PC-9 (cell line): ENCODE results near the gene WNK2. TPM values are rescaled to one million over a fixed set of nuclear protein-coding genes. Genes with fewer than 3 reads are reported as not detected.

Source experiments
- BruUV-seq: library from RNA; stranded (reverse); fragments of 400-500 nt; replicated peaks from 2 replicates; lab custom pipeline; 2021; lab: Mats Ljungman, UMichigan
- CTCF ChIA-PET: fragments of 300-600 bp; sonication (Branson Sonifier 250); formaldehyde crosslinking; loops from one replicate; lab custom pipeline; 2022; ENCODE audit warnings: antibody characterized with exemption; lab: Charles Lee
- POLR2A ChIA-PET: fragments of 300-600 bp; sonication (Branson Sonifier 250); formaldehyde crosslinking; loops from one replicate; lab custom pipeline; 2022; ENCODE audit warnings: antibody characterized with exemption; ENCODE audit not compliant: unreplicated experiment; lab: Charles Lee
- DNase-seq, 2 experiments: peaks; one replicate each; pipeline versions ENCODE4 v3.0.0 to v3.0.0-alpha.2; 2015 to 2022; ENCODE audit warnings: mixed read lengths in 1 of 2
- H2AFZ ChIP-seq: fragments of 200-600 bp; sonication (generic); 2 replicates; pipeline ENCODE4 v1.8.1; 2017; ENCODE audit warnings: antibody characterized with exemption
- H3F3A ChIP-seq: fragments of 200-600 bp; sonication (generic); 2 replicates; pipeline ENCODE4 v1.8.1; 2017; ENCODE audit warnings: antibody characterized with exemption, mild to moderate bottlenecking, low read depth; ENCODE audit not compliant: insufficient read depth
- H3K27ac ChIP-seq: fragments of 200-600 bp; sonication (generic); 2 replicates; pipeline ENCODE4 v1.6.1; 2016; ENCODE audit warnings: mixed run types
- H3K27me3 ChIP-seq: fragments of 200-600 bp; sonication (generic); 2 replicates; pipeline ENCODE4 v1.6.1; 2016; ENCODE audit warnings: low read depth, mixed run types; ENCODE audit not compliant: insufficient read depth
- H3K36me3 ChIP-seq: fragments of 200-600 bp; sonication (generic); 2 replicates; pipeline ENCODE4 v1.6.1; 2016; ENCODE audit warnings: low read depth, mixed run types
- H3K4me1 ChIP-seq: fragments of 200-600 bp; sonication (generic); replicated peaks from 2 replicates; pipeline ENCODE4 v1.6.1; 2016; ENCODE audit warnings: mixed run types; ENCODE audit not compliant: insufficient read depth
- H3K4me2 ChIP-seq: fragments of 200-600 bp; sonication (generic); 2 replicates; pipeline ENCODE4 v1.6.1; 2017; ENCODE audit warnings: mixed run types
- H3K4me3 ChIP-seq: fragments of 200-600 bp; sonication (generic); 2 replicates; pipeline ENCODE4 v1.6.1; 2016; ENCODE audit warnings: mixed run types
- H3K79me2 ChIP-seq: fragments of 200-600 bp; sonication (generic); 2 replicates; pipeline ENCODE4 v1.6.1; 2017; ENCODE audit warnings: low read depth, mixed run types
- H3K9me2 ChIP-seq: fragments of 200-600 bp; sonication (generic); 2 replicates; pipeline ENCODE4 v1.8.1; 2017; ENCODE audit warnings: mild to moderate bottlenecking; ENCODE audit not compliant: insufficient read depth
- H3K9me3 ChIP-seq: fragments of 200-600 bp; sonication (generic); 2 replicates; pipeline ENCODE4 v1.8.1; 2016; ENCODE audit warnings: low read depth; ENCODE audit not compliant: insufficient read depth
- H4K20me1 ChIP-seq: fragments of 200-600 bp; sonication (generic); 2 replicates; pipeline ENCODE4 v1.8.1; 2017; ENCODE audit not compliant: insufficient read depth
- CTCF ChIP-seq: fragments of 200-600 bp; sonication (generic); conservative IDR thresholded peaks from 2 replicates; pipeline ENCODE4 v1.6.1; 2017; ENCODE audit warnings: mixed run types, antibody characterized with exemption, mild to moderate bottlenecking, moderate library complexity
- EZH2 ChIP-seq: fragments of 200-600 bp; sonication (generic); IDR thresholded peaks from 2 replicates; pipeline ENCODE4 v1.8.0; 2017; ENCODE audit warnings: antibody characterized with exemption, low read depth
- intact Hi-C: fragments of 100-400 bp; cut with micrococcal nuclease; formaldehyde crosslinking; loops from one replicate; pipeline ENCODE4 v1.10.0; 2022; ENCODE audit not compliant: unreplicated experiment
- total RNA-seq: library from RNA; stranded (reverse); gene quantifications from 2 replicates; pipeline ENCODE4 v1.2.3, GENCODE V29; 2021

WNK2 gene
- total RNA-seq, 1 experiment from 2014 or later, result 44.6 TPM

DNA sequence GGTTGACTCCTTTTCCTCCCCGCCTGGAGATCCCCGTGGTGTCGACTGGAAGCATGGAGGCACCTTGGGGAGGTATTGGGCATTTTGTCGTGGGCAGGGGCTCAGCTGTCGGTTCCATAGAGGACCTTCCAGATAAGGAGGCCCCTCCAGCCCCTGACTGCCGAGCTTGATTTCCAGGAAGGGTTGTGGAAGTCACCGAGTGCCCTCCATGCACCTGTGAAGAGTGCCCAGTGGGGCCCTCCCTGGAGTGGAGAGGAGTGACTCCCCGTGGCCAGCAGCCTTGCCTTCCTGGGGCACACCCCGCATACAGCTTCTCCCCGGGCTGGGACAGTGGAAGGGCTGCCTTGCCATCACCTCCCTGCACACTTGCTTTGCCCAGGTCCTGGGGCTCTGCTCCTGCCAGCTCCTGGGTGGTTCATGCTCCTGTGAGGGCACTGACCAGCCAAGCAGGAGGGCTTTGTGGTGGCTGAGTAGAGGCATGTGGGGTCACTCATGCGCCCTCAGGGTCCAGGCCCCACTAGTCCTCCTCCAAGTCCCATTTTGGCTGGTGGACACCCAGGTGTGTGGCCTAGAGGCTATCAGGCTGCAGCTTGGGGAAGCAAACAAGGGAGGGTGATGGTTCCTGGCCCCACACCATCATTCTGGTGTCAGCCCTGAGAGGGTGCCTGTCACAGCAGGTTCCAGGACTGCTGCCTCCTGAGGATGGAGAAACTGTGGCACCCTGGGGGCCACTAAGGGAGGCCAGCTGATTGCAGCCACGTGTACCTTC, 133.0 kb downstream of the WNK2 start:
- no peak overlapping the region for H3K4me3 ChIP-seq
- H3K9me2 ChIP-seq, result no peaks in the 10 kb centered on the region
- H3K79me2 ChIP-seq, result no peaks in the 10 kb centered on the region
- peaks cover 12% of the 10 kb centered on the region for H3F3A ChIP-seq
- no TSS peak for BruUV-seq
- H3K4me1 ChIP-seq, result peaks cover 18% of the 10 kb centered on the region
- H4K20me1 ChIP-seq, result no peaks in the 10 kb centered on the region
- H3K27me3 ChIP-seq, result no peaks in the 10 kb centered on the region
- POLR2A ChIA-PET, result no interaction called here
- no peaks in the 10 kb centered on the region for H3K36me3 ChIP-seq
- H3K9me3 ChIP-seq, result no peaks in the 10 kb centered on the region
- DNase-seq, result no peak
- CTCF ChIA-PET, result no interaction called here
- H3K27ac ChIP-seq, result no peak overlapping the region
- H3K4me2 ChIP-seq, result no peak overlapping the region
- intact Hi-C loops, result no loop called here
- no peak overlapping the region for H2AFZ ChIP-seq
- no peak for TF ChIP-seq EZH2

GRCh38 chr9:93317495-93318094, 133.7 kb downstream of the WNK2 start:
- peaks cover 5% of the 10 kb centered on the region for H3F3A ChIP-seq
- H3K4me1 ChIP-seq, result peaks cover 11% of the 10 kb centered on the region
- no peaks in the 10 kb centered on the region for H3K9me2 ChIP-seq
- H3K9me3 ChIP-seq, result no peaks in the 10 kb centered on the region
- intact Hi-C loops, result no loop called here
- no peak for DNase-seq
- CTCF ChIA-PET, result no interaction called here
- BruUV-seq, result no TSS peak
- POLR2A ChIA-PET, result no interaction called here
- H3K27me3 ChIP-seq, result no peaks in the 10 kb centered on the region
- H4K20me1 ChIP-seq, result no peaks in the 10 kb centered on the region
- no peaks in the 10 kb centered on the region for H3K36me3 ChIP-seq
- H2AFZ ChIP-seq, result no peak overlapping the region
- no peak overlapping the region for H3K27ac ChIP-seq
- no peaks in the 10 kb centered on the region for H3K79me2 ChIP-seq
- no peak for TF ChIP-seq CTCF
- no peak for TF ChIP-seq EZH2
- H3K4me3 ChIP-seq, result no peak overlapping the region
- no peak overlapping the region for H3K4me2 ChIP-seq

GRCh38 chr9:93318480-93318879, 134.5 kb downstream of the WNK2 start:
- no peaks in the 10 kb centered on the region for H3K36me3 ChIP-seq
- POLR2A ChIA-PET, result no interaction called here
- TF ChIP-seq CTCF (no peak), EZH2 (no peak)
- DNase-seq, result no peak
- CTCF ChIA-PET, result no interaction called here
- no TSS peak for BruUV-seq
- H4K20me1 ChIP-seq, result no peaks in the 10 kb centered on the region
- H3F3A ChIP-seq, result no peaks in the 10 kb centered on the region; the same call in 1 of the 2 replicates
- no peaks in the 10 kb centered on the region for H3K27me3 ChIP-seq
- no peak overlapping the region for H3K4me2 ChIP-seq
- no peaks in the 10 kb centered on the region for H3K9me2 ChIP-seq
- no peaks in the 10 kb centered on the region for H3K79me2 ChIP-seq
- peaks cover 2% of the 10 kb centered on the region for H3K4me1 ChIP-seq
- H3K4me3 ChIP-seq, result no peak overlapping the region
- H3K9me3 ChIP-seq, result no peaks in the 10 kb centered on the region
- H2AFZ ChIP-seq, result no peak overlapping the region
- no peak overlapping the region for H3K27ac ChIP-seq
- intact Hi-C loops, result no loop called here
